KOPT-K1 (cell line): Measurements from ENCODE around the gene HSD17B12.

Source experiments
- H3K27ac ChIP-seq: fragments of 200-600 bp; sonication (generic); 2 replicates; pipeline ENCODE4 v1.5.1; 2016; ENCODE audit warnings: antibody characterized with exemption, mild to moderate bottlenecking, low read depth, low read length; ENCODE audit not compliant: poor library complexity, severe bottlenecking
- H3K36me3 ChIP-seq: fragments of 200-600 bp; sonication (generic); 2 replicates; pipeline ENCODE4 v1.5.1; 2017; ENCODE audit warnings: antibody characterized with exemption, mild to moderate bottlenecking, low read length, moderate library complexity; ENCODE audit not compliant: insufficient read depth
- H3K9me3 ChIP-seq: fragments of 200-600 bp; sonication (generic); 2 replicates; pipeline ENCODE4 v1.5.1; 2017; ENCODE audit warnings: antibody characterized with exemption, low read length, mild to moderate bottlenecking; ENCODE audit not compliant: insufficient read depth, poor library complexity, severe bottlenecking

The HSD17B12 gene

DNA sequence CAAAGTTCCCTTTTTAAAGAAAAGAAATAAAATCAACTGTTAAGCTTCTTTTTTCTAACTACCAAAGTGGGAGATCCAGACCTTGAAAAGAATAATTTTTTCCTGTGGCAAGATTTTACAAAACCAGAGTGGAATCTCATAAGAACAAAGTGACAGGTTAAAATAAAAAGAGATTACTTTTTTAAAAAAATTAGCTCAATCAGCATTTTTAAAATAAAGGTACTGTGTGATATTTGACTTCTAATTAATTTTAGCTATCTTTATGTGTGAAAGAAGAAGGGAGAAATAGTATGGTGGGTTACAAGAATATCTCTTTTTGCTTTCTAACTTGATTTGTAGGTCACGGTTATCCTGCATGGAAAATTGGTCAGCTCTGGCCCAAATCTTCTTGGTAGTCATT lies 107.3 kb downstream of the HSD17B12 start:
- Histone ChIP-seq H3K27ac (no peak overlapping the region), H3K36me3 (peaks cover 14% of the 10 kb centered on the region; the same call in 1 of the 2 replicates), H3K9me3 (peaks cover 25% of the 10 kb centered on the region)

DNA sequence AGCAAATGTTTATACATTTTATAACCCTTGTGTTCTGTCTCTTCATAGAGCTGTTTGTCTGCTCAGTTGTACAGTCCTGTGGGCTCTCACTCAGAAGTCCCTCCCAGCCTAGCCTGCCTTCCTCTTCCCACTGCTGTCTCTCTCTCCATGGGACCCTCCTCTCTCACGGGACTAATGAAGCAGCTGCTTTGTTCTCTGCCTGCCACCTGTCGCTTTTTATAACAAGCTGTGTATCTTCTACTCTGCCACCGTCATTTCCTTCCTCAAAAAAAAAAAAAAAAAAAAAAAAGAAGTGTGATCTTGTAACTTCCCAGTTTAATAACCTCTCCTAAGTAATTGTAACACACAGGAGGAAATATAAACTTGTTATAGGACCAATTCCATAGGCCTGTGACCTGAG lies 107.9 kb downstream of the HSD17B12 start:
- Histone ChIP-seq H3K9me3 (peaks cover 19% of the 10 kb centered on the region), H3K36me3 (peaks cover 14% of the 10 kb centered on the region; the same call in 1 of the 2 replicates), H3K27ac (no peak overlapping the region)

DNA sequence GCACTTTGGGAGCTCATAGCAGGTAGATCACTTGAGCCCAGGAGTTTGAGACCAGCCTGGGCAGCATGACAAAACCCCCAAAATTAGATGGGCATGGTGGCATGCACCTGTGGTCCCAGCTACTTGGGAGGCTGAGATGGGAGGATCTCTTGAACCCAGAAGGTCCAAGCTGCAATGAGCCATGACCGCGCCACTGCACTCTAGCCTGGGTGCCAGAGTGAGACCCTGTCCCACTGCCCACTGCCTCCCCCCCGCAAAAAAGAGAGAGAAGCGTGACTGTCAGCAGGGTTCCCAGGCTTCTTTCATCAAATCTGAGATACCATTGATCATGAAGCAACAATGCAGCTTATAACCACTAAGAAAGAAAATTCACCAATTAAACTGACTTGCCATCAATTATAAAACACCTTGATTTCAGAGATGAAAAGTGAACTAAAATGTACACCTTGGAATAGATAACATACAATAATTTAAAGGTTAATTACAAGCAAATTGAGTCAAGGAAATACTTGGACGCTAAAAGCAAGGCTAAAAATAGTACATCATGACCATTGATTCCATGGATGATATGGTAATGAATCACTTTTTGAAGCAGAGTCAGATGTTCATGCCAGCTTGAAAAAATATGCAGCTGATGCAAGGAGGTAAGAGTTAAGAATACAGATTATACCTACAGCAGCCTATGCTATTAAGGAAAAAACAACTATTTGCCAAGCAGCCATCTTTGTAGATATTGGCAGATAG lies 109.3 kb downstream of the HSD17B12 start:
- peaks cover 4% of the 10 kb centered on the region for H3K9me3 ChIP-seq
- H3K27ac ChIP-seq, result no peak overlapping the region
- peaks cover 13% of the 10 kb centered on the region; the same call in 1 of the 2 replicates for H3K36me3 ChIP-seq

DNA sequence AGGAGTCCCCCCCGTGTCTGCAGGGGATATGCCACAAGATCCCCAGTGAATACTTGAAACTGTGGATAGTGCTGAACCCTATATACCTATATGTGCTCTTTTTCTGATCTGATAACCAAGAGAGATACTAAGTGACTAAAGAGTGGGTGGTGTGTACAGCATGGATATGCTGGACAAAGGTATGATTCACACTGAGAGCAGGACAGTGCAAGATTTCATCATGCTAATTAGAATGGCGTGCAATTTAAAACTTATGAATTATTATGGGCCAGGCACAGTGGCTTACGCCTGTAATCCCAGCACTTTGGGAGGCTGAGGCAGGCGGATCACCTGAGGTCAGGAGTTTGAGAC lies 109.9 kb downstream of the HSD17B12 start:
- H3K9me3 ChIP-seq, result no peaks in the 10 kb centered on the region
- H3K27ac ChIP-seq, result no peak overlapping the region
- H3K36me3 ChIP-seq, result 0 out of 2 replicates have a peak, but pooled peaks cover 12% of the 10 kb centered on the region

DNA sequence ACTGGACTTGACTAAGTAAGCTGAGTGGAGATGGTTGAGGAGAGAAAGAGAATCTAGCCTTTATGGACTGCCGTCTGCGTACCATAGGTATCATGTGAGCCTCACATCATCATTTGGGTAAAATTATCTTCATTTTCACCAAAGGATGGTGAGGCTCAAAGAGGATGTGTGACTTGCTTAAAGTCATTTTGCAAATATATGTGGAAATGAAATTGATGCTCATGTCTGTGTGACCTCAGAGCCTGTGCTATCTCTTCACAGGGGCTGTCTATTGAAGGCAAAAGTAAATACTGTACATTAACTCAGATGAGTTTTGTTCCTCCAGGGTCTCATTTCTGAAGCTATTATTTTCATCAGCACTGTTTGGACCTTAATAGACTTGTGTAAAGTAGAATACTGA lies 116.8 kb downstream of the HSD17B12 start:
- Histone ChIP-seq H3K36me3 (peaks cover 35% of the 10 kb centered on the region), H3K27ac (no peak overlapping the region), H3K9me3 (no peaks in the 10 kb centered on the region)

DNA sequence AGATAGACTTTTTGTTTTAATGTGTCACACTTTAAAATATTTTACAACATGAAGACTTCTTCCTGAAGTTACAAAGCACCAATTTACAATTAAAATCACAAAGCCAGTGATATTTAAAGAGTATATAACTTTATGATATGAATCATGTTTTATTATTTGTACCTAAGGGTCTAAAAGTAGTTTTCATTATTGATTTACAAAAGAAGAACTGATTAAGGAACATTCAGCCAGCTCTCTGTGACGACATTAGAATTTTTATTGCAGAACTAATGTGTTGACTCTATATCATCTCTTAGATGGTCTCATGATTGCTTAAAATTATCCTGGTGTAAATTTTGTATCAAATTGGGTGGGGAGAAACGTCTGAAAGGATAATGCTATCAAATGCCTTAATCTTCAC lies 117.3 kb downstream of the HSD17B12 start:
- no peak overlapping the region for H3K27ac ChIP-seq
- H3K36me3 ChIP-seq, result peaks cover 35% of the 10 kb centered on the region
- no peaks in the 10 kb centered on the region for H3K9me3 ChIP-seq

DNA sequence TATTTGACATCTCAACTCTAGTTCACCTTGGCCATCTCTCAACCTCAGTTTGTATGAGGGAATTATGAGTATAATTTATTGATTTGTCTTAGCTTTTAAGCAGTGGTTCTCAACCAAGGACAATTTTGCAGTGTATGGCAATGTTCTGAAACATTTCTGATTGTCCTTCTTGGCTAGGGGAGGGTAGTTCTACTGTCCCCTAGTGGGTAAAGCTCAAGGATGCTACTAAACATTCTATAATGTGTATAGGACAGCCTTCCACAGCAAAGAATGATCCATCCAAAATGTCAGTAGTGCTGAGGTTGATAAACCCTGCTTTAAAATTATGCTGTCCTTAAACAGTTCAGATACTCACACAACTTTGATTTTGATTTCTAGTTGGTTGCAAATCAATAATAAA lies 122.0 kb downstream of the HSD17B12 start:
- Histone ChIP-seq H3K36me3 (peaks cover 56% of the 10 kb centered on the region), H3K27ac (no peak overlapping the region)

DNA sequence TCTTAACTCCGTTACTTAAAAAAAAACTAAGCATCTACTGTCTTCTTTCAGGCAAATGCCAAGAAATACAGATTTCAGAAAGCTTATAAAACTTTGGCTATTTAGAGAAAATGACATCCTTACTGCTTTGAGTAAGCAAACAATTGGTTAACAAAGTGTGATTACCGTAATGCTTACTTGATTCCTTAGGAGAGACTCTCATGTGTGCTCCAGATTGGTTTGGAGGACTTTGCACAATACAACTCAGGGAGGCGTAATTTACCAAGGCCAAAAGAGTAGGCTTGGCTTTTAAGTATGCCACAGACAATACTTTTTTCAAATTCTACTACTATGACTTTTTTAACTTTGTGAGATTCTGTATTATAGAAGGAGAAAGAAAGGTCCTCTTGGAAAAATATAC lies 123.2 kb downstream of the HSD17B12 start:
- peaks cover 18% of the 10 kb centered on the region for H3K9me3 ChIP-seq
- peaks cover 49% of the 10 kb centered on the region for H3K36me3 ChIP-seq
- H3K27ac ChIP-seq, result no peak overlapping the region

More for the DNA sequence above, 122.0 kb downstream of the HSD17B12 start:
- H3K9me3 ChIP-seq, result peaks cover 18% of the 10 kb centered on the region

DNA sequence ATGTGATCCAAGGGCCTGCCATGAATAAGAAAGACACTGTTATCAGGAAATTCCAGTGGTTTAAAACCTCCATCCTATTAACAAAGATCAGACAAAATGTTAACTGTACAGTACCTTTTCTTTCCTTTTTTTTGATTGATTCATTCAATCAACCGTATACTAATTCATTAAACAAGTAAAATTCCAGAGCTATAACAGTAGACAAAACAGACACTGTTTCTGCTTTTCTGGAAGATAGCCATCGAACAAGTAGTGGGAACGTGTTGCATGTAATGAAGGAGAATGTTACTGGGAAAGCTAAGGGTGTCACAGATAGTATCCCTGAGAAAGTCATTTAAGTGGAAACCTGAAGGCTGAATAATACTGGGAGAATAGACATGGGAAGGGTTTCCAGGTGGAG lies 126.4 kb downstream of the HSD17B12 start:
- H3K36me3 ChIP-seq, result peaks cover 29% of the 10 kb centered on the region
- no peak overlapping the region for H3K27ac ChIP-seq
- H3K9me3 ChIP-seq, result peaks cover 18% of the 10 kb centered on the region

DNA sequence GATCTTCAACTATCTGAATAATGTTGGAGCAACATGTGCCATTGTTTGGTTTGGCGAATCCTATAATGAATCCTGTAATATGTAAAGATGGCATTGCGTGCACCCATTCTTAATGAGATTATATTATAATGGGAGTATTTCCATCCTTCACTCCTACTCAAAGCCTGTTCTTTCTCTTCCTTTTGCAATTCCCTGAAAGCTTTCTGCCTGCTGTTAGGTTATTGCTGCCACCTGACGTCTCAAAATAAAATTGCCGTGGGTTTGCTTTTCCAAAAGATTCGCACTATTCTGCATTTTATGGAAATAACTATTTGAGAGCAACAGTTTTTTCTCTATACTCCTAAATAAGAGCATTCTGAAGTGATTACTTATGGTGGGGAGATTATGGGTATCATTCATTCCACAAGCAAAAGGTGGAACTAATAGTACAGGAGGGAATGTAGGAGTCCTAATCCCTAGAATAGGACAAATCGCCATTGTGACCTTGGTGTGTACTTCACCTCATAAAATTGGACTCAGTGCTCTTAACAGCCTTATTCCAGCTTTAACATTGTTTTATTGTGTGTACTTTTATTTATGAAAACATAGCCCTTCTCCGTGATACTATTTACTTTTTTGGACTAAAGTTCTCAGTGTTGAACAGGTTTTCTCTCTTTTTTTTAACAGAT lies 130.5 kb downstream of the HSD17B12 start:
- H3K9me3 ChIP-seq, result peaks cover 2% of the 10 kb centered on the region
- peaks cover 19% of the 10 kb centered on the region for H3K36me3 ChIP-seq
- H3K27ac ChIP-seq, result no peak overlapping the region

DNA sequence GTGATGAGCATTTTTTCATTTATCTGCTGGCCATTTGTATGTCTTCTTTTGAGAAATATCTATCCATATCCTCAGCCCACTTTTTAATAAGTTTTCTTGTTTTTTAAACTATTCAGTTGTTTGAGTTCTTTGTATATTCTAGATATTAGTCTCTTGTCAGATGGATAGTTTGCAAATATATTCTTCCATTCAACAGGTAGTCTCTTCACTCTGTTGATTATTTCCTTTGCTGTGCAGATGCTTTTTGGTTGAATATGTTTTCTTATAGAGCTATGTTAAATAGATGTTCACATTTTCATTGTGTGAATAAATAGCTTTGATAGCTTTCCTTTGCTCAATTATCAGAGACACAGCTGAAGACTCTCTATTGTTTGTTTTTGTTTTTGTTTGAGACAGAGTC lies 131.9 kb downstream of the HSD17B12 start:
- Histone ChIP-seq H3K9me3 (no peaks in the 10 kb centered on the region), H3K27ac (no peak overlapping the region), H3K36me3 (peaks cover 21% of the 10 kb centered on the region)

DNA sequence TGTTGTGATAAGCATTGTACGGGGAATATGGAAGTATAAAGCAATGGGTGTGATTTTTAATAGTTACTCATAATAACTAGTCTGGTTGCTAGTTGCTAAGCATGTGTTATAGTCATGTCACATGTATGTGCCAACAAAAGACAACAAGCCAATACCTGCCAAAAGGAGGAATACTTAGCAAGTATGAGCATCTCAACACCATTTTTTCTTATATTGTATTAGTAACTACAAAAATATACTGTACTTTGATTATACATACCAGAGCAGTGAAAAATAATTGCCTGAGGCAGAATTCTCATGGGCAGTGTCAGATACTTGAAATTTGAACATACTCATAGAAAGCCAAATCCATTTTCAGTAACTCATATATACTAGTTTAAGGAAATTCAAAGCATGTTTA lies 137.7 kb downstream of the HSD17B12 start:
- Histone ChIP-seq H3K36me3 (peaks cover 38% of the 10 kb centered on the region), H3K27ac (no peak overlapping the region), H3K9me3 (no peaks in the 10 kb centered on the region)

DNA sequence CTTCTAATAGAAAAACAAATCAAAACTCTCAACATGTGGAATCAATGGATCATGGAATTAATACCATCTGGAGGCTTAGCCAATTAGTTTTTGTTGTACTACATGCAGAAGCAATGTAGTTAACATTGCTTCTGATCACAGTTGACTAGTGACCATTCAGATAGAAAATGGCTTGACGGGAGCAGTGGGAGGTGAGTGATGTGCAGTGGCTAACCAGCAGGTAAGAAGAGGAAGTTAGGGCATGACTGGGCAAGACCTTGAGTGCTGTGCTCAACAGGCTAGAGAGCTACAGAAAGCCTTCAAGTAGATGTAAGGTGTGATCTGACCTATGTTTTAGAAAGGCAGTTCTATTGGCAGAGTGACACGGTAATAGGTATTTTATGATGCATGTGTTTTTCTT lies 139.4 kb downstream of the HSD17B12 start:
- no peak overlapping the region for H3K27ac ChIP-seq
- H3K9me3 ChIP-seq, result no peaks in the 10 kb centered on the region
- H3K36me3 ChIP-seq, result peaks cover 34% of the 10 kb centered on the region

DNA sequence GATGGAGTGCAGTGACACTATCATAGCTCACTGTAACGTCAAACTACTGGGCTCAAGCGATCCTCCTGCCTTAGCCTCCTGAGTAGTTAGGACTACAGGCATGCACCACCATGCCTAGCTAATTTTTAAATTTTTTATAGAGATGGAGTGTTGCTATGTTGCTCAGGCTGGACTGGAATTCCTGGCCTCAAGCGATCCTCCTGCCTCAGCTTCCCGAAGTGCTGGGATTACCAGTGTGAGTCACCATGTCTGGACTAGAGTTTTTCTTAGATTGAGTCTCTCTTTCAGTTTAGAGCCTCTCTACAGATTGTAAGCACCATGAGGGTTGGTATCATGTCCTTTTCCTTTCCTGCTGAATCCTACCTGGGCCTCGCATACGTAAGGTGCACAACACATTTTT lies 142.8 kb downstream of the HSD17B12 start:
- H3K27ac ChIP-seq, result no peak overlapping the region
- no peaks in the 10 kb centered on the region for H3K9me3 ChIP-seq
- peaks cover 17% of the 10 kb centered on the region; the same call in 1 of the 2 replicates for H3K36me3 ChIP-seq

DNA sequence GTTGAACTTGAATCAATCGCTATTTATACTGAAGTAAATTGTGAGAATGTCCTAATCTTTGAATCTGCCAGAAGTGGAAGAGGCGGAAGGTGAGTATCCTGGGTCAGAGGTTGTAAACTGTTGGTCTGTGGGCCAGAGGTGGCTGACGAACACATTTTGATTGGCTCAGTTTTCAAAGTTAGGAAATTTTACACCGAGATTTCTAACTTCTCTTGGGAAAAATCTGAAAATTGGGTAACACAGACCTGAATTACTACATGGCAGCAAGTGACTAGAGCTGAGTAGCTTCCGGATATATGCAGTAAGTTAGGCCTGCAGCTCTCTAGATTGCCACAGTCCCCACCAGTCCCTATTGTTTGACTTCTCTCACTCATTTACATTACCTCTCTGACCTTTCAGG lies 143.3 kb downstream of the HSD17B12 start:
- Histone ChIP-seq H3K27ac (no peak overlapping the region), H3K9me3 (no peaks in the 10 kb centered on the region), H3K36me3 (peaks cover 17% of the 10 kb centered on the region; the same call in 1 of the 2 replicates)
